OCI-LY1 (cell line): ENCODE results near the gene KREMEN2.

Source experiments
- H2AFZ ChIP-seq: fragments of 200-600 bp; sonication (generic), shearing (Covaris generic); 2 replicates; pipeline ENCODE4 v1.6.0; 2014; ENCODE audit warnings: antibody characterized with exemption, mild to moderate bottlenecking, low read length
- H3F3A ChIP-seq: fragments of 200-600 bp; sonication (generic), shearing (Covaris generic); 2 replicates; pipeline ENCODE4 v1.6.0; 2014; ENCODE audit warnings: mild to moderate bottlenecking, antibody characterized with exemption, low read length, moderate library complexity; ENCODE audit not compliant: insufficient read depth
- H3K27ac ChIP-seq: fragments of 200-600 bp; sonication (generic); 2 replicates; pipeline ENCODE4 v1.5.1; 2014; ENCODE audit warnings: low read length, mixed run types, mild to moderate bottlenecking, low read depth; ENCODE audit not compliant: poor library complexity, severe bottlenecking
- H3K27me3 ChIP-seq: fragments of 200-600 bp; sonication (generic); 2 replicates; pipeline ENCODE4 v1.6.0; 2014; ENCODE audit warnings: antibody characterized with exemption, mild to moderate bottlenecking, low read length, moderate library complexity; ENCODE audit not compliant: insufficient read depth
- H3K36me3 ChIP-seq: fragments of 200-600 bp; sonication (generic); 2 replicates; pipeline ENCODE4 v1.6.1; 2014; ENCODE audit warnings: mild to moderate bottlenecking, antibody characterized with exemption, low read length, moderate library complexity, mixed read lengths; ENCODE audit not compliant: insufficient read depth
- H3K4me1 ChIP-seq: fragments of 200-600 bp; sonication (generic); 2 replicates; pipeline ENCODE4 v1.5.1; 2014; ENCODE audit warnings: mild to moderate bottlenecking, low read length, moderate library complexity; ENCODE audit not compliant: insufficient read depth, severe bottlenecking
- H3K4me2 ChIP-seq: fragments of 200-600 bp; sonication (generic), shearing (Covaris generic); 2 replicates; pipeline ENCODE4 v1.6.1; 2014; ENCODE audit warnings: low read length
- H3K4me3 ChIP-seq: fragments of 200-600 bp; sonication (generic); 2 replicates; pipeline ENCODE4 v1.5.1; 2014; ENCODE audit warnings: low read length, low read depth, mild to moderate bottlenecking, mixed read lengths; ENCODE audit not compliant: poor library complexity, severe bottlenecking
- H3K79me2 ChIP-seq: fragments of 200-600 bp; shearing (Covaris generic); 2 replicates; pipeline ENCODE4 v1.6.1; 2016; ENCODE audit warnings: mixed run types, low read length, mixed read lengths; ENCODE audit not compliant: insufficient read depth
- H3K9ac ChIP-seq: fragments of 200-600 bp; sonication (generic), shearing (Covaris generic); 2 replicates; pipeline ENCODE4 v1.6.1; 2014; ENCODE audit warnings: mild to moderate bottlenecking, low read length, mixed read lengths
- H3K9me2 ChIP-seq: fragments of 200-600 bp; sonication (generic), shearing (Covaris generic); 2 replicates; pipeline ENCODE4 v1.6.1; 2014; ENCODE audit warnings: low read depth, mild to moderate bottlenecking, low read length, mixed read lengths
- H3K9me3 ChIP-seq: fragments of 200-600 bp; shearing (Covaris generic); 2 replicates; pipeline ENCODE4 v1.6.1; 2014; ENCODE audit warnings: low read length, mixed read lengths
- H4K20me1 ChIP-seq: fragments of 200-600 bp; sonication (generic), shearing (Covaris generic); 2 replicates; pipeline ENCODE4 v1.6.0; 2016; ENCODE audit warnings: mild to moderate bottlenecking, low read length; ENCODE audit not compliant: insufficient read depth
- EZH2 ChIP-seq: fragments of 200-600 bp; sonication (generic), shearing (Covaris generic); IDR thresholded peaks from 2 replicates; pipeline ENCODE4 v1.8.0; 2017; ENCODE audit warnings: borderline replicate concordance, mixed run types, mild to moderate bottlenecking, antibody characterized with exemption, low read length, moderate library complexity, mixed read lengths
- TF ChIP-seq, protein P1 (sequence below): fragments of 200-600 bp; sonication (generic), shearing (Covaris generic); IDR thresholded peaks from 2 replicates; pipeline ENCODE4 v1.5.1; 2017; ENCODE audit warnings: mild to moderate bottlenecking, antibody characterized with exemption, low read length, moderate library complexity, mixed read lengths

The KREMEN2 gene

DNA sequence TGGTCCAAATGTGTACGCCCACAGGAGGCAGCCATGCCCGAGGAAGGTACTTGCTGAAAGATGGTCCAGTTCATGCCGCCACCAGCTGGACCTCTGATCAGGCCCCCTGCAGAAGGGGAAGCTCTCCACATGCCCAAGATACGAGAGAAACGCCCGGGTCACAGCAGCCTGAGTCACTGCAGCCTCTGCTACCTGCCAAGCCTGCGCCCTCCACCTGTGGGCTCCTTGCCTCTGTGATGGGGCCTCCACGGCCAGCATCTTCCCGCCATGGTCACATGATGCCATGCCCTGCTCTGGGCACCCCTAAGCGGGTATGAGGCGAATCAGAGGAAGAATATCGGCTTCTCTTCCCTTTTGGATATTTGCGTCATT lies 13.7 kb upstream of the KREMEN2 start:
- Histone ChIP-seq H2AFZ (no peak overlapping the region), H3K36me3 (peaks cover 4% of the 10 kb centered on the region), H3K9me3 (no peaks in the 10 kb centered on the region), H3K9me2 (no peaks in the 10 kb centered on the region), H3K79me2 (no peaks in the 10 kb centered on the region), H3K27ac (no peak overlapping the region), H3F3A (no peaks in the 10 kb centered on the region), H4K20me1 (no peaks in the 10 kb centered on the region), H3K9ac (no peak overlapping the region), H3K4me3 (no peak overlapping the region), H3K27me3 (no peaks in the 10 kb centered on the region; the same call in 1 of the 2 replicates), H3K4me2 (no peak overlapping the region), H3K4me1 (peaks cover 16% of the 10 kb centered on the region)
- no peak for TF ChIP-seq EZH2
- TF ChIP-seq, protein P1, sequence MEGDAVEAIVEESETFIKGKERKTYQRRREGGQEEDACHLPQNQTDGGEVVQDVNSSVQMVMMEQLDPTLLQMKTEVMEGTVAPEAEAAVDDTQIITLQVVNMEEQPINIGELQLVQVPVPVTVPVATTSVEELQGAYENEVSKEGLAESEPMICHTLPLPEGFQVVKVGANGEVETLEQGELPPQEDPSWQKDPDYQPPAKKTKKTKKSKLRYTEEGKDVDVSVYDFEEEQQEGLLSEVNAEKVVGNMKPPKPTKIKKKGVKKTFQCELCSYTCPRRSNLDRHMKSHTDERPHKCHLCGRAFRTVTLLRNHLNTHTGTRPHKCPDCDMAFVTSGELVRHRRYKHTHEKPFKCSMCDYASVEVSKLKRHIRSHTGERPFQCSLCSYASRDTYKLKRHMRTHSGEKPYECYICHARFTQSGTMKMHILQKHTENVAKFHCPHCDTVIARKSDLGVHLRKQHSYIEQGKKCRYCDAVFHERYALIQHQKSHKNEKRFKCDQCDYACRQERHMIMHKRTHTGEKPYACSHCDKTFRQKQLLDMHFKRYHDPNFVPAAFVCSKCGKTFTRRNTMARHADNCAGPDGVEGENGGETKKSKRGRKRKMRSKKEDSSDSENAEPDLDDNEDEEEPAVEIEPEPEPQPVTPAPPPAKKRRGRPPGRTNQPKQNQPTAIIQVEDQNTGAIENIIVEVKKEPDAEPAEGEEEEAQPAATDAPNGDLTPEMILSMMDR, result no peak

DNA sequence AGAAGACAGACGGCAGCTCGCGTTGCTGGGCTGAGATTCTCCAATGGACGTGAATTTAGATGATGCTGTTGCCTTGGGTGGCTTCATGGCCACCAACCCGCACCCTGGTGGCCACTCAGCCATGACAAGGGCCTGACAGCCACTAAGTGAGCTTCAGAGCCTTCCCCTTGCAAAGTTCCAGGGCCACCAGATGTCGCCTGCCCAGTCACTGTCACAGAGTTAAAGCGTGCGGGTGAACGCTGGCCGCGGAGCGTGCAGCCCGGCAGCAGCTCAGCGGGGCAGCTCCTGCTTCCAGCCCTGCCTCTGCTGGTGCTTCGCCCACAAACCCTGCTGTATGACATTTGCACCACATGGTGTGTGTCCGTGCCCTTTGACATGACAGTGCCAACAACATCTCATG lies 13.3 kb upstream of the KREMEN2 start:
- TF ChIP-seq, protein P1, result no peak
- TF ChIP-seq EZH2, result no peak
- Histone ChIP-seq H3K9ac (no peak overlapping the region), H3K9me3 (no peaks in the 10 kb centered on the region), H3K4me3 (no peak overlapping the region), H3F3A (no peaks in the 10 kb centered on the region), H3K27me3 (no peaks in the 10 kb centered on the region; the same call in 1 of the 2 replicates), H3K27ac (no peak overlapping the region), H4K20me1 (no peaks in the 10 kb centered on the region), H2AFZ (no peak overlapping the region), H3K9me2 (no peaks in the 10 kb centered on the region), H3K4me1 (peaks cover 16% of the 10 kb centered on the region), H3K79me2 (no peaks in the 10 kb centered on the region), H3K36me3 (peaks cover 4% of the 10 kb centered on the region), H3K4me2 (no peak overlapping the region)

DNA sequence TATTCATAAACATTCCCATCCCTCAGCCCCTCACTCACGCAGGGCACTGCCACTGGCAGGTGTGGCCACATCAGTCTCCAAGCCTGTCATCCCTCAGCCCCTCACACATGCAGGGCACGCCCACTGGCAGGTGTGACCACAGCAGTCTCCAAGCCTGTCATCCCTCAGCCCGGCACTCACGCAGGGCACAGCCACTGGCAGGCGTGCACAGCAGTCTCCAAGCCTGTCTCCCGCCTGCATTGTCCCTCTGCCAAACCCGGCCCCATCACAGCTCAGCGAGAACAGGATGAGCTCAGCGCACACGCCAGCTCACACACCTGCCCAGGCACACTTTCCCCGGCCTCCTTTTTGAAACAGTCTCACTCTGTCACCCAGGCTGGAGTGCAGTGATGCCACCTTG lies 11.4 kb upstream of the KREMEN2 start:
- Histone ChIP-seq H3K27me3 (peaks cover 8% of the 10 kb centered on the region), H3K9ac (no peak overlapping the region), H3K79me2 (no peaks in the 10 kb centered on the region), H3F3A (no peaks in the 10 kb centered on the region), H2AFZ (no peak overlapping the region), H4K20me1 (no peaks in the 10 kb centered on the region), H3K4me2 (no peak overlapping the region), H3K4me1 (peaks cover 16% of the 10 kb centered on the region), H3K27ac (no peak overlapping the region), H3K9me2 (no peaks in the 10 kb centered on the region), H3K4me3 (no peak overlapping the region), H3K36me3 (no peaks in the 10 kb centered on the region), H3K9me3 (no peaks in the 10 kb centered on the region)
- TF ChIP-seq EZH2, result no peak
- TF ChIP-seq, protein P1, result no peak
